NCI-H510A treated with DMSO at 0.1 percent for 48 hours (cell line): ENCODE results near the gene FAR2.
"Not testable (repeated sequence)": the region's sequence is repeated elsewhere in the genome, so short reads cannot be mapped to it uniquely, and the experiment has no call there.

Experiments used
- DNase-seq: peaks from one replicate; lab custom pipeline; 2025; lab: John Stamatoyannopoulos, UW

FAR2 gene

DNA sequence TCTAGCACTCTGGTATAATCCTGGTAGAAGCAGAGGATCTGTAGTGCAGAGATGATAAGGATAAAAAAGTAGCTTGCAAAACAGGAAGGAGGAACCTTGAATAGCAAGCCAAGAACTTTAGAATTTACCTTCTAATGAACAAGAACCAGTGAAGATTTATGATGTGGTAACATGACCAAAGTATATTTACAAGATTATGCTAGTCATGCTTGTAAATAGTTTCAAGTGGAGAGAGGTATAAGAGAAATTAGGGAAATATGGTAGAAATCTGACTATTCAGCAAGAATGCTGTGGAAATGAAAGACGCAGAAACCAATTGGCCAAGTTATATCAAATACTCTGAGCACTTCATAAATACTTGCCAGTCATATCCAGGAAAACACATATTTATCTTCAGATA is 184.1 kb downstream of the FAR2 start:
- DNase-seq: no peak

DNA sequence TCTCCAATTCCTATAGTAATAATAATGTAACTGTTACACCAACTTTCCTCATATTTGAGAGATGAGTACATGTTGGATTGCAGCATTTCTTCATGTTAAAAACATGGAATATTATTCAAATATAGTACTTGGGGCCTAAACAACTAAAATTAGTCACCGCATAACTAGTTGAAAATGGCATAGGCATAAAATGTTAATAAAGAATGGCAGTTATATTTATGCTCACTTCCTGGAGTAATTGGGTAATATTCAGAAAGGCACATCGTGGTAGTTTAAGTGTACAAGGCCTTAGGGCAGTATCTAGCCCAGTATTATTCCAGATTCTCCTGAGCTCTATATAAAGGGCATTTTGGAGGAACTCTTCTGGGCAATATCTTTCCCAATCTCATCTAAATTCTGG is 185.9 kb downstream of the FAR2 start:
- DNase-seq: no peak

DNA sequence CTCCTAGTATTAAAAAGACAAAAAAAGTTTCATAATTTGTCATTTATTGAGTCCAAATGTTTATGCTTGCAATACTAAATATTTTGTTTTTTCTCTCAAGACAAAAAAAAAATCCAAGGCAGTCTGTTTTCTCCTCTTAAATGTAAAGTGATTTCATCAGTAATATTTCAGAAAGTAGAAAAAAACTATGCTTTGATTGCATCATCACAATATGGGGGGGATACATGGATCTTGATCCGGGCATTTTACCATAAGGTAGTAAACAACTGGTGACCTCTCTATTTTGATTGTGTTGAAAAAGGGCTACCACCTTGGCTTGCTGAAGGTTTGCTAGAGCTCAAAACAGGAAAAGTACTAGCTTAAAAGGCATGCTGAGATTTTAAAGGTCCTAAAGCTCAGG is 188.2 kb downstream of the FAR2 start:
- DNase-seq: no peak

DNA sequence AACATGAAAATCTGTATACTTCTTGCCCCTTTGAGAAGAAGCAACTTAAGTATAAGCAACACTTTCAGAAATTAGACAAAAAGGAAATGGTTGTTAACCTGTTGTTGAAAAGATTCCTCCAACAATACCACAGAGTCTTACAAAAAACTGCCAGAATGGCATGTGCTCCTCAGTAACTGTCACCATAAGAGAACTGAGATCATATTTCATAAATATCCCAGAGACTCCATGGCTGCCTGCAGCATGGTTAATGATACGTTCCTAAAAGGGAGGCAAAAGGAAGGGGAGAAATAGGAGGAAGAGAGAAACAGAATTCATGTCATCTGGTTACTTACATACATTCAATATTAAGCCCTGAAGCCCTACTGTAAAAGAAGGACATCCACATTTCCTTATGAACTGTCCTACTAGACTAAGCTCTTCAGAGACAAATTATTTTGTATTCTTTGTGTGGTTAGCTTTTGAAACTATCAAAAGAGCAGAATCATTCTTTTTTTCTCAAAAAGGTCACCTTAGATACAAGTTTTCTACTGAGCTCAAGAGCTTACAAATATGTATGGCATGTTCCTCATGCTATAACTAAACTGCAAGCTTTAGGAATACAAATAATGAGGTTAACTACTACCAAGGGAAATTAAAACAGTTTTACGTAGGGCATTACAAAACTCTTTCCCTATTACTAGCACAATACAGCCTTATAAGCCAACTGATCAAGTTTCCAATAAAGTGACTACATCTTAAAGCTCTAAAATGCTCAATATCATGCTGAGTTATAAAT is 194.1 kb downstream of the FAR2 start:
- DNase-seq: no peak

DNA sequence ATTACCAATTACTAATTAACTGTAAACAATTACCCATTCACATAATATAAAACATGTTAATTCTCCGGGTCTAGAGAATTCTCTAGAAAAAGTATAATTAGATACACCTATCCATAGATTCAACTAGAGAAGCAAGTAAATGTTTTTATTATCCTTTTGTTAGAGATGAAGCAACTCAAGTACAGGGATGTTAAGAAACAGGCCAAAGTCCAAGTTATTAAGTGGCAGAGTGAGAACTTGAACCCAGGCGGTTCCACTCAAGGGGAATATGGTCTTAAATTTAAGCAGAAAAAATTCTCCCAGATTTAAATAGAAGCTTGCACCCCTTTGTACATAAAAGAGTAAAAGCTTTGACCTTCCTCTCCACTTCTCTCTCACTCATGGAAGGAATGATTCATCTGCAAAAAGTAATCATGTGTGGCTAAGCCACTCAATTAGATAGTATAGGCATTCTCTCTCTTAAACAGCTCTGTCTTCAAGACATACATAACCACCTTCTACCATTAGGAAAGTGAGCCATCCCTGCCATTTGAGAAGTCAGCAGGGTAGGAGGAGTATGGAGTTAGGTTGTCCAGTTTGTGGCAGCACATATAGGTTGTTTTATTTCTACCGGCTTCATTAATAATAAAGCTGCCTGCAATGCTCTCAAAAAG is 197.8 kb downstream of the FAR2 start:
- DNase-seq: no peak

DNA sequence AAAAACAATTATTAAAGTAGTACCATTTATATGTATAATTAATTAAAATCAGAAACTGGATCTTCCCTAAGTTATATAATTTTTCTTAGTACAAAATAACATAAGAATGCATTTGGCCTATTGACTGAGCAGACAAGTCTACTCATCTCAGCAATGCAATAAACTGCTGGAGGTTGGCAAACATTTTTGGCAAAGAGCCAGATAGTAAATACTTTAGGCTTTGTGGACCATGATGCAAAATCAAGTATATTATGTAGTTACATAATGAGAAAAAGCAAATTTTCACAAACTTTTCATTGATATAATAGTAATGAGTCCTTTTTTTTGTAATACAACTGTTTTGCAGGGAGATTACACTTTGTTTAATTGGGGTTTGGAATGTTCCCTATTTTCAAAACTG is 201.0 kb downstream of the FAR2 start:
- DNase-seq: peak; percentile 3

DNA sequence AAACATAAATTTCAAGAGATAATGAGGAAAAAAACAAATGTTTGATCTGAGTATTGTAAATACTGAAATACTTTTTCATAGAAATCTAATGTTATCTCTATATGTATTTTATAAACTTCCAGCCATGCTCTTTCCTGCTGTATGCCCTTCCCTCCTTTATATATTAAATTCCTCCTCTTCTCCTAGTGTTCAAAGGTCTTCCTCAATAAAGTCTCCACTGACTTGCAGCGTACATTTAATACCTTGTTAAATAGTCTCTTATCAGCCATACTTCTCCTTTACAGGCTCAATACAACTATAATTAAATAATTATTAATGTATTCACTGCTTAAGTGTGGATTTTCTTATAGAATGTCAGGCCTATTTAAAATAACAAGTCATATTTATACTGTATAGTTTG is 205.9 kb downstream of the FAR2 start:
- no peak for DNase-seq

DNA sequence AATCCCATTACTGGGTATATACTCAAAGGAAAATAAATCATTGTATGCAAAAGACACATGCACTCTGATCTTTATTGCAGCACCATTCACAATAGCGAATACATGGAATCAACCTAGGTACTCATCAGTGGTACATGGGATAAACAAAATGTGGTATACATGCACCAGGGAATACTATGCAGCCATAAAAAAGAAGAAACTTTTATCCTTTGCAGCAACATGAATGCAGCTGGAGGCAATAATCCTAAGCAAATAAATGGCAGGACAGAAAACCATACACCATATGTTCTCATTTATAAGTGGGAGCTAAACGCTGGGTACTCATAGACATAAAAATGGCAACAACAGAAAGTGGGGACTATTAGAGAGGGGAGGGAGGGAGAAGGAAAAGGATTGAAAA is 216.0 kb downstream of the FAR2 start:
- DNase-seq: no peak

DNA sequence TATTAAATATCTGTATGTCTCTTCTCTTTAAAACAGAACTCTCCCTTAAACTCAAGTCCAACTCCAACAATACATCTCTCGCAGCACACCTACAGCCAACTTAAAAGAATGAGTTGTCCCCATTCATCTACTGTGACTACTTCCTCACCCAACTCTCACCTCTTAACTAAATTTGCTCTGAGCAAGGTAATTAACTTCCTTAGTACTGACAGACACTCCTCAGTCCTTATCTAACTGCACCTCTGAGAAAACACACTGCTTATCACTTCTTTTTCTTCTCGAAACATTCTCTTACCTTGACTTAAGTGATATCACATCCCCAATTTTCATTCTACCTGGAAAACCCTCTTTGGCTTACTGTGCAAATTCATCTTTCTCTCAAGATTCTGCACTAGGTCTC is 224.9 kb downstream of the FAR2 start:
- no peak for DNase-seq

DNA sequence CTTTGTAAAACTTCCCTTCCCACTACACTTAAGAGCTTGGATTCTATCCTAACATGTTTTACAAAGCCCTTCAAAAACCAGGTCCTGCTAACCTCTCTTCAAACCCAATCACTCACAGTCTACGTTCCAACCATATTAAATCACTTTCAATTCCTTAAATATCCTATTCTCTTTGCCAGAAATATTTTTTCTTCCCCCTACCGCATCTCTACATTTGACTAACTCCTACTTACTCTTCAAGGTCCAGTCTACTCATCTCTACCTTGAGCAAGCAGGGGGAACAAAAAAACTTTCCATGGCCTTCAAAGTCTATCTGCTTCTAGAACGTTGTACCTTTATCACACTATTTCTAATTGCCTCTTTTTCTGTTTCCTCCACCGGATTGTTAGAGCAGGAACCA is 225.8 kb downstream of the FAR2 start:
- DNase-seq: no peak

DNA sequence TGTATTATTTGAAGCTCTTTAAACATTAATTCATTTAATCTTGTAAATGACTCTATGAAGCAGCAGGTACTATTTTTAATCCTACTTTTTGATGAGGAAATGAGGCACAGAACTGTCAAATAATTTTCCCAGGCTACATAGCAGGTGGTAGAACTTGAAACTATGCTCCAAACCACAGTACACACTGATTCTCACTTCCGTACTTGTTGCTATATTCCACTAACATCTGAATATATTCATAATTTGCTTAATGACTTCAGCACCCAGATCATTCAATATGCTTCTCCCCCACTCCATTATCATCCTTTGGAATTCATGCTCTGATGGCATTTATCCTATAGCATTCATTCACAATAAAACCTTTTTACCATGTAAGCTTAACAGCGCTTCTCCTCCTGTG is 227.0 kb downstream of the FAR2 start:
- DNase-seq: no peak

DNA sequence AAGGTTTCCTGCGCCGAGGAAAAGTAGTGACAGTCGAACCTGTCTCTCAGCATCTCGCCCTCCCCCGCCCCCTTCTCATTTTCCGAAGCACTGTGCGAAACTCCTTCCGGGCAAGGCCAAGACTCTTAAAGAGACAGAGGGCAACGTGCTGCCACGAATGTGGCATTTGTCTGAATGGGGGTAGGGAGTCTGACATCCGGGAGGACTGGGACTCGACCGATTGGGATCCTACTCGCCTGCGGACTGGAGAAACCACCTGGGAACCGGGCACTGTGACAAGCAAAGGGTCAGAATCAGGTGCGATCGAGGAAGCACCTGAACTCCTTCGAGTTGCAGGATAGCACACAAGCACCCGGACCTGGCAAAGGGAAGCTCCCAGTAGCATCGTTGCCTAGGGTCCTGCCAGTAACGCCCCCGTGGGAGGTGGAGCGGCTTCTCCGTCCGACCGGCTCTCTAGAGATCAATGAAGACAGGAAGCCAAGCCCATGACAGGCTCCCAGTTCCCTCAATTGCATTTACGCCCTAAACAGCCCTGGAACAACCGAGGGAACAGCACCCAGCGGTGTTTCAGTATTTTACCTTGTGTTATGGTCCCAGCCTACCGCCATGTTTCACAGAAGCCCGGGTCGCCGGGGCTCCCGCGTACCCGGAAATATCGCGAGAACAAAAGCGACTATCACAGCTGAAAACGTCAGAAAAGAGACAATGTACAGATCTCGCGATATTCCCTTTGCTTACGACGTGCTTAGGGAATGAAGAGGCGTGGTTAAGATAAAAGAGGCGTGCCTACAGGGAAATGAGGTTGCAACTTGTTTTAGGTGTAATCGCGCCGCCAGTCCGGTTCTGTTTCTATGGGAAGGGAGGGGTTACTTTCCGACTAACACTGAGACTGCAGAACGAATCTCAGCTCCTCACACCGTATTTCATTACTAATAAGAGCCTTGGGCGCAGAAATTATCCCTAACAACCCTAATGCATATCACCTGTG is 231.8 kb downstream of the FAR2 start, which contains the start of gene ERGIC2:
Gene ERGIC2 (minus strand): TSS at position 637 of the 988 bp plus-strand sequence. CDS start 9,539 bp downstream, outside the sequence.
- peak; percentile 96 for DNase-seq

DNA sequence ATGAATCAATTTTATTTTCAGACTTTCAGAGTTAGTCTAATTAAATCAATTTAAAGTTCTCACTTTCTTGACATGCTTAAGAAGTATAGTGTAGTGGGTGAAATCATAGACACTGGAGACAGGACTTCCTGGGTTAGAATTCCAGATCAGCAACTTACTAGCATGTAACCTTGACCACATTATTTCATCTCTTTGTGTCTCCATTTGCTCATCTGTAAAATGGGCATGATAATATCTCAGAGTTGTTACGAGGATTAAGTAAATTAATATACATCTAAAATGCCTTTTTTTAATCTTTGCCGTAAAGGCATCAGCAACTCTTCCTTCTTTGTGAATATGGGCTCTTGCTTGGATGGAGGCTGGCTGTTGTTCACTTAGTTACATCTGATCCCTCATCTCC is 233.2 kb downstream of the FAR2 start:
- no peak for DNase-seq

DNA sequence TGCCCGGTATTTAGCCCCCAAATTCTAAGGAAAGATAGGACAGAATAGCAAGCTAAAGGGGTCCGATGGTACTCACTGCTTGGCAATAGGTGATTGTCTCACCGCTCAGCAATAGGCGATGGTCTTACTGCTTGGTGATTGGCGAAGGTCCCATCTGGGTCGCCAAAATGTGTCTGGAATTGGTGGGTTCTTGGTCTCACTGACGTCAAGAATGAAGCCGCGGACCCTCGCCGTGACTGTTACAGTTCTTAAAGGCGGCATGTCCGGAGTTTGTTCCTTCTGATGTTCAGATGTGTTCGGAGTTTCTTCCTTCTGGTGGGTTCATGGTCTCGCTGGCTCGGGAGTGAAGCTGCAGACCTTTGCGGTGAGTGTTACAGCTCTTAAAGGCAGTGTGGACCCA is 236.1 kb downstream of the FAR2 start:
- not testable (repeated sequence) for DNase-seq
